Measurements from ENCODE around the gene TSKU. TPM values are rescaled to one million over a fixed set of nuclear protein-coding genes. Genes with fewer than 3 reads are reported as not detected.

The TSKU gene
- total and polyA plus RNA-seq, 2 experiments from 2014 or later: 30.6 to 30.8 TPM

DNA sequence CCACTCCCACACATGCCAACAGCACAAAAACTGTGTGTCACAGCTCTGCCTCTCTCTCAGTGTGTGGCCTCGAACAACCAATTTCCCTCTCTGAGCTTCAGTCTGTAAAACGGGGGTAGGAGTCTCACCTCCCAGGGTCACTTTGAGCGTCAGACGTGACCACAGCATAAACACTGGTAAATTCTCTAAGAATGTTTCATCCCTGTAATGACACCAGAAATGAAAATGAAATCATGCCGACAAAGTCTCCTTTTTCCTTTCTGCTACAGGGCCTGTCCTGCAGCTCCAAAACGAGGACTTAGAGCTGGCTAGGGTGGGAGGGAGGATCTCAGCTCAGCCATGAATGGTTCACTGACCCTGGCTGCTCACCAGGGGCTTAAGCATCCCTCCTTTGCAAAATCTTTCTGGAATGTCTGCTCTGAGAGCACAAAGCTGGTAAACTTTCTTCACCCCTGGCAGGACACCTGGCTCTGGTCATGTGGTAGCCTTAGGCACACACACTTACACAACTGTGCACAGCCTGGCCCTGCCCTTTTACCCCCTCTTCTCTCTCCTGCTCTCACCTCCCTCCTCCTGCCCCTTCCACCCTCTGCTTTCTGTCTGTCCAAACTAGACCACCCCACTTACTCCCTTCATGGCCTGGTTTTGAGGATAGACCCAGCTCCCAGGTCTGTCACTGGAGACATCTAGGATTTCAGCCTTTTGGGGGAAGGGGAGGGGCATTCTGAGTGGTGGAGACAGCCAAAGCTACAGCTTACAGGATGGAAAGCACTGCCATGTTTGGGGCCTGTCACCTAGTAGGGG is 12.3 kb upstream of the TSKU start:
- H3K9me2 ChIP-seq (ENCODE audit: insufficient read depth): no peaks in the 10 kb centered on the region
- H3F3A ChIP-seq (ENCODE audit: insufficient read depth): peaks cover 18% of the 10 kb centered on the region
- TF ChIP-seq EZH2 (IDR thresholded peaks at IDR 0.05; ENCODE audit: insufficient read depth, poor library complexity, severe bottlenecking): no peak
- TF ChIP-seq EZH2phosphoT487 (IDR thresholded peaks at IDR 0.05; ENCODE audit: insufficient read depth, low read depth): 0 out of 2 replicates have a peak, but pooled peaks have one; percentile 35
- H2AFZ ChIP-seq: no peak overlapping the region
- WGBS, 2 experiments (ENCODE audit: low coverage in 1 of 2, low lambda C conversion rate in 2 of 2, missing lambda C conversion rate in 2 of 2): 1 to 2% methylated on average over 6 of the region's 6 CpGs
- 0 out of 2 replicates have a peak overlapping the region, but pooled peaks have one; percentile 10 for H3K4me3 ChIP-seq
- peaks cover 30% of the 10 kb centered on the region for H3K4me1 ChIP-seq (ENCODE audit: insufficient read depth)
- H3K27ac ChIP-seq: peak overlapping the region; percentile 92
- no peaks in the 10 kb centered on the region for H3K36me3 ChIP-seq (ENCODE audit: low read depth)
- no peaks in the 10 kb centered on the region for H3K79me2 ChIP-seq (ENCODE audit: insufficient read depth)
- H3K9me3 ChIP-seq (ENCODE audit: low read depth): no peaks in the 10 kb centered on the region
- H3K27me3 ChIP-seq (replicated peaks; ENCODE audit: insufficient read depth): no peaks in the 10 kb centered on the region
- H3K9ac ChIP-seq: peak overlapping the region; percentile 79
- no peaks in the 10 kb centered on the region for H4K20me1 ChIP-seq (ENCODE audit: insufficient read depth)
- peak; percentile 95 for DNase-seq
- in situ Hi-C loops (cut with MboI): no loop called here
- H3K4me2 ChIP-seq (ENCODE audit: unreplicated experiment): peak overlapping the region; percentile 63

DNA sequence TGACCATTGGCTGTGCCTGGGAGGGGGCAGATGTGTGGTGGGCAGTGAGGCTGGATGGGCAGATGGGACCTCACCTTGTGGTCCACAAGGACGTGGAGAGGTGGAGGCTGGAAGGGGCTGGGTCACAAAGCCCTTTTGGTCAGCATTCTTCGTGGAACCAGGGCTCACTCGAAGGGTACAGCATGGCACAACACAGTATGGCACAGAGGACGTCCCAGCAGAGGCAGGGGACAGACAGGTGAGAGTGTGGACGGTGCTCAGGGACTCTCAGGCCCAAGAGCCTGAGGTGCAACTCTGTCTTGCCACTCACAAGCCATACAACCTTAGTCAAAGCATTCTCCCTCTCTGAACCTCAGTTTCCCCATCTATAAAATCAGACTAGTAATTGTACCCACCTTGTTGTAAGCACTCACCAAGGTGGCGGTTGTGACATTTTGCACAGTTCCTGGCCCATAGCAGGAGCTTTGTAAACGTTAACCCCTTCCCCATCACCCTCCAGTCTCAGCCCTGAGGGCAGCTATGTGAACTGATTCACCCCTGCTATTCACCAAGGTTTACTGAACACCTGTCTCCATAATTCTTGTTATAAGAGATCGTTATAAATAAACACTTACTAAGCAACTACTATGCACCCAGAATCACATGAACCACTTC is 11.6 kb upstream of the TSKU start:
- Histone ChIP-seq H3K4me1 (ENCODE audit: insufficient read depth) (peaks cover 30% of the 10 kb centered on the region), H3K27me3 (replicated peaks; ENCODE audit: insufficient read depth) (no peaks in the 10 kb centered on the region), H3K79me2 (ENCODE audit: insufficient read depth) (no peaks in the 10 kb centered on the region), H3K4me3 (no peak overlapping the region), H3K36me3 (ENCODE audit: low read depth) (no peaks in the 10 kb centered on the region), H3K9ac (peak overlapping the region; percentile 79), H3K4me2 (ENCODE audit: unreplicated experiment) (peak overlapping the region; percentile 63), H4K20me1 (ENCODE audit: insufficient read depth) (no peaks in the 10 kb centered on the region), H3K9me2 (ENCODE audit: insufficient read depth) (no peaks in the 10 kb centered on the region), H3F3A (ENCODE audit: insufficient read depth) (peaks cover 18% of the 10 kb centered on the region), H3K27ac (peak overlapping the region; percentile 92), H3K9me3 (ENCODE audit: low read depth) (no peaks in the 10 kb centered on the region), H2AFZ (no peak overlapping the region)
- no peak for DNase-seq
- in situ Hi-C loops (cut with MboI): no loop called here
- 90 to 92% methylated on average over 8 of the region's 8 CpGs for WGBS, 2 experiments (ENCODE audit: low coverage in 1 of 2, low lambda C conversion rate in 2 of 2, missing lambda C conversion rate in 2 of 2)
- TF ChIP-seq EZH2phosphoT487 (IDR thresholded peaks at IDR 0.05; ENCODE audit: insufficient read depth, low read depth): no peak
- TF ChIP-seq EZH2 (IDR thresholded peaks at IDR 0.05; ENCODE audit: insufficient read depth, poor library complexity, severe bottlenecking): no peak

DNA sequence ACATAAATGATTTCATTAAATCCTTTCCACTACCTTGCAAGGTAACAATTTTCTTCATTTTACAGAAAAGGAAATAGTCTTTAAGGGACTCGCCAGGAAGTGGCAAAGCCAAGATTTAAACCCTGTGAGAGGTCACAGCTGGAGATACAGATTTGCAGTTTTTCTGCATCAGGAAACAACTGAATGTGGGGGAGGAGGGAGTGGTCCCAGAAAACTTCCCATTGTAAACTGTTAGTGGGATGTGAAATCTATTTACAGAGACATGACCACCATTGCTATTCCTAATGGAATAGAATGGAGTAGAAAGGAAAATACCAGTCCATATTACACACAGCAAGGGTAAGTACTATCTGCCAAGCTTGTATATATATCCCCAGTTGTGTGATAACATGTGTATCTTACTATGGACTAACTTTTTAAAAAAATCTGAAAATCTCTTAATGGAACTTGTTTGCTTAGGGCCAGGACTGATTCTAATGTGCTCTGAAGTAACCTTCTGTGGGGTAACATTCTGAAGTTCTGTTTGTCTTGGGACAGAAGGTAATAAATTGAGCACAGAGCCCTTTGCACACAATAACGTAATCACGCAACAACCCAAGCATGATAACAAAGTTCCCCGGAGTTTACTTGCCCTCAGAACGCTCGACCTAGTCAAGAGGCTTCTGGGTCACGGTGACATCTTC is 10.9 kb upstream of the TSKU start:
- H2AFZ ChIP-seq: no peak overlapping the region
- H3K9me2 ChIP-seq (ENCODE audit: insufficient read depth): no peaks in the 10 kb centered on the region
- TF ChIP-seq EZH2phosphoT487 (IDR thresholded peaks at IDR 0.05; ENCODE audit: insufficient read depth, low read depth) (no peak), EZH2 (IDR thresholded peaks at IDR 0.05; ENCODE audit: insufficient read depth, poor library complexity, severe bottlenecking) (no peak)
- in situ Hi-C loops (cut with MboI): no loop called here
- no peaks in the 10 kb centered on the region for H3K79me2 ChIP-seq (ENCODE audit: insufficient read depth)
- no peaks in the 10 kb centered on the region for H4K20me1 ChIP-seq (ENCODE audit: insufficient read depth)
- no peak overlapping the region for H3K4me3 ChIP-seq
- H3K27ac ChIP-seq: no peak overlapping the region
- no peak overlapping the region for H3K4me2 ChIP-seq (ENCODE audit: unreplicated experiment)
- WGBS, 2 experiments (ENCODE audit: low coverage in 1 of 2, low lambda C conversion rate in 2 of 2, missing lambda C conversion rate in 2 of 2): 96 to 97% methylated on average over 7 of the region's 7 CpGs
- H3K9me3 ChIP-seq (ENCODE audit: low read depth): no peaks in the 10 kb centered on the region
- peaks cover 18% of the 10 kb centered on the region for H3F3A ChIP-seq (ENCODE audit: insufficient read depth)
- H3K27me3 ChIP-seq (replicated peaks; ENCODE audit: insufficient read depth): no peaks in the 10 kb centered on the region
- H3K36me3 ChIP-seq (ENCODE audit: low read depth): no peaks in the 10 kb centered on the region
- peaks cover 30% of the 10 kb centered on the region for H3K4me1 ChIP-seq (ENCODE audit: insufficient read depth)
- DNase-seq: no peak
- H3K9ac ChIP-seq: no peak overlapping the region

DNA sequence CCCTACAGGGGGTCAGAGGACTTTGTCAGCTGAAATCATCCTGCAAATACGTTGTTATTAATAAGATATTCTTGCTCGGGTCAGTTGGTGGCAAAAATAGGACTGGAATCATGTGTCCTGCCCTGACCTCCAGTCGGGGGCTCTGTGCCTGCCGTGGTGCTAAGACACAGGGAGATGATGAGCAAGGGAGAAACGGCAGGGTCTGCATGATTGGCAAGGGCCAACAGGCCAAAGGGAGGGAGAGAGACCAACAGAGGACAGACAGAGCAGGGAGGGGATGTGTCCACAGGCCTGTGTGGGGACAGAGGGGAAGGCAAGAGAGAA is 10.4 kb upstream of the TSKU start:
- in situ Hi-C loops (cut with MboI): no loop called here
- Histone ChIP-seq H2AFZ (no peak overlapping the region), H3K4me2 (ENCODE audit: unreplicated experiment) (no peak overlapping the region), H4K20me1 (ENCODE audit: insufficient read depth) (no peaks in the 10 kb centered on the region), H3K36me3 (ENCODE audit: low read depth) (no peaks in the 10 kb centered on the region), H3K4me3 (no peak overlapping the region), H3K9me3 (ENCODE audit: low read depth) (no peaks in the 10 kb centered on the region), H3K9ac (no peak overlapping the region), H3K27ac (no peak overlapping the region), H3K4me1 (ENCODE audit: insufficient read depth) (peaks cover 30% of the 10 kb centered on the region), H3K79me2 (ENCODE audit: insufficient read depth) (no peaks in the 10 kb centered on the region), H3F3A (ENCODE audit: insufficient read depth) (peaks cover 18% of the 10 kb centered on the region), H3K9me2 (ENCODE audit: insufficient read depth) (no peaks in the 10 kb centered on the region), H3K27me3 (replicated peaks; ENCODE audit: insufficient read depth) (no peaks in the 10 kb centered on the region)
- DNase-seq: no peak
- no peak for TF ChIP-seq EZH2 (IDR thresholded peaks at IDR 0.05; ENCODE audit: insufficient read depth, poor library complexity, severe bottlenecking)
- no peak for TF ChIP-seq EZH2phosphoT487 (IDR thresholded peaks at IDR 0.05; ENCODE audit: insufficient read depth, low read depth)
- WGBS, 2 experiments (ENCODE audit: low coverage in 1 of 2, low lambda C conversion rate in 2 of 2, missing lambda C conversion rate in 2 of 2): 82 to 90% methylated on average over 5 of the region's 5 CpGs
